ENCODE measurements around the gene BIRC3. TPM values are rescaled to one million over a fixed set of nuclear protein-coding genes. Genes with fewer than 3 reads are reported as not detected.

Gene BIRC3
- total RNA-seq, 3 donors from 2014 or later, result 26.1 to 116 (median 45.4) TPM

DNA sequence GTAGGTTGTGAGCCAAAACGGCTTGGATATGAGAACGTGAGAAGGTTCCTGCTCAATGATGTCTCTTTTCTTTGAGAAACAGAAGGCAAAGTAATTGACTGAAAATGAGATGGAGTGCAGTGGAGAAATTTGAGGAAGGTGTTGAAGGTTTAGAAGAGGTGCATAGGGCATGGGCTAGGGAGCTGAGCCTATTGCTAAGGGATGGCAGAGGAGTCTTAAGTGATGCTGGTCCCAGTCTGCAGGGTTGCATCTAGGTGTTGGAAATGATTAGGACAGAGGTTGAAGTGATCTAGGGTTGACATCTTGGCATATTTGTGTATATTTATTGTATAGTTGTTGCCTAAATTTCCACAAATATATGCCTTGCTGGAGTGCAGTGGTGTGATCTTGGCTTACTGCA is 2.3 kb downstream of the BIRC3 start:
- no peaks in the 10 kb centered on the region for H3K9me3 ChIP-seq
- DNase-seq (no peak), ATAC-seq (no peak)
- H3K36me3 ChIP-seq (ENCODE audit: low read depth), result no peaks in the 10 kb centered on the region
- no peak overlapping the region for H3K4me3 ChIP-seq
- H3K4me1 ChIP-seq (ENCODE audit: low read depth), result peaks cover 4% of the 10 kb centered on the region
- TF ChIP-seq, protein P1, sequence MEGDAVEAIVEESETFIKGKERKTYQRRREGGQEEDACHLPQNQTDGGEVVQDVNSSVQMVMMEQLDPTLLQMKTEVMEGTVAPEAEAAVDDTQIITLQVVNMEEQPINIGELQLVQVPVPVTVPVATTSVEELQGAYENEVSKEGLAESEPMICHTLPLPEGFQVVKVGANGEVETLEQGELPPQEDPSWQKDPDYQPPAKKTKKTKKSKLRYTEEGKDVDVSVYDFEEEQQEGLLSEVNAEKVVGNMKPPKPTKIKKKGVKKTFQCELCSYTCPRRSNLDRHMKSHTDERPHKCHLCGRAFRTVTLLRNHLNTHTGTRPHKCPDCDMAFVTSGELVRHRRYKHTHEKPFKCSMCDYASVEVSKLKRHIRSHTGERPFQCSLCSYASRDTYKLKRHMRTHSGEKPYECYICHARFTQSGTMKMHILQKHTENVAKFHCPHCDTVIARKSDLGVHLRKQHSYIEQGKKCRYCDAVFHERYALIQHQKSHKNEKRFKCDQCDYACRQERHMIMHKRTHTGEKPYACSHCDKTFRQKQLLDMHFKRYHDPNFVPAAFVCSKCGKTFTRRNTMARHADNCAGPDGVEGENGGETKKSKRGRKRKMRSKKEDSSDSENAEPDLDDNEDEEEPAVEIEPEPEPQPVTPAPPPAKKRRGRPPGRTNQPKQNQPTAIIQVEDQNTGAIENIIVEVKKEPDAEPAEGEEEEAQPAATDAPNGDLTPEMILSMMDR (IDR thresholded peaks at IDR 0.05), result no peak
- intact Hi-C loops (cut with DNase I, micrococcal nuclease), result no loop called here

DNA sequence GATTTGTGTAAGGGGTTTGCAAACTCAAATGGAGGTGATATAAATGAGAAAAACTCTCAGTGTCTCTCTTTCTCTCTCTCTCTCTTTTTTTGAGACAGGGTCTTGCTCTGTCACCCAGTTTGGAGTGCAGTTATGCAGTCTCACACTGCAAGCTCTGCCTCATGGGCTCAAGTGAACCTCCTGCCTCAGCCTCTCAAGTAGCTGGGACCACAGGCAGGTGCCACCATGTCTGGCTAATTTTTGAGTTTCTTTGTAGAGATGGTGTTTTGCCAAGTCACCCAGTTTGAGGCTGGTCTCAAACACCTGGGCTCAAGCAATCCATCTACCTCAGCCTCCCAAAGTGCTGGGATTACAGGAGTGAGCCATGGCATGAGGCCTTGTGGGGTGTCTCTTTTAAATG is 2.9 kb downstream of the BIRC3 start:
- TF ChIP-seq, protein P1 (IDR thresholded peaks at IDR 0.05), result no peak
- intact Hi-C loops (cut with DNase I, micrococcal nuclease), result no loop called here
- ATAC-seq (no peak), DNase-seq (no peak)
- no peaks in the 10 kb centered on the region for H3K36me3 ChIP-seq (ENCODE audit: low read depth)
- no peaks in the 10 kb centered on the region for H3K9me3 ChIP-seq
- peaks cover 4% of the 10 kb centered on the region for H3K4me1 ChIP-seq (ENCODE audit: low read depth)
- H3K4me3 ChIP-seq, result no peak overlapping the region

DNA sequence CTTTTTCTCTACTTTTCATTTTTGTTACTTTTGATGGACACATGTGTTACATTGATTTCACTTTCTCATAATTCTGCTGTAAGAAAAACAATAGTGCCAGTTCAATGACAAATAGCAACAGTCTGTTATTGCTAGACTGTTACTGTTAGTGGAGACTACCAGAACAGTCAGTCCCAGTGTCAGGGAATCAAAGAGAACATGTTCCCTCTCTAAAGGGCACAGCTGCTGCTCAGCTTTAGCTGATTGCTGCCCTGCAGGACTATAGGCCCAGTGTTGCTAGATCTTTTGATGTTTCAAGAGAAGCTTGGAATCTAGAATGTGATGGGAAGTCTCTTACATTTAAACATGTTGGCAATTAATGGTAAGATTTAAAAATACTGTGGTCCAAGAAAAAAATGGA is 3.4 kb downstream of the BIRC3 start:
- TF ChIP-seq, protein P1 (IDR thresholded peaks at IDR 0.05), result no peak
- H3K4me3 ChIP-seq, result no peak overlapping the region
- intact Hi-C loops (cut with DNase I, micrococcal nuclease), result no loop called here
- peaks cover 4% of the 10 kb centered on the region for H3K4me1 ChIP-seq (ENCODE audit: low read depth)
- no peaks in the 10 kb centered on the region for H3K9me3 ChIP-seq
- no peak for DNase-seq
- no peak for ATAC-seq
- H3K36me3 ChIP-seq (ENCODE audit: low read depth), result no peaks in the 10 kb centered on the region

DNA sequence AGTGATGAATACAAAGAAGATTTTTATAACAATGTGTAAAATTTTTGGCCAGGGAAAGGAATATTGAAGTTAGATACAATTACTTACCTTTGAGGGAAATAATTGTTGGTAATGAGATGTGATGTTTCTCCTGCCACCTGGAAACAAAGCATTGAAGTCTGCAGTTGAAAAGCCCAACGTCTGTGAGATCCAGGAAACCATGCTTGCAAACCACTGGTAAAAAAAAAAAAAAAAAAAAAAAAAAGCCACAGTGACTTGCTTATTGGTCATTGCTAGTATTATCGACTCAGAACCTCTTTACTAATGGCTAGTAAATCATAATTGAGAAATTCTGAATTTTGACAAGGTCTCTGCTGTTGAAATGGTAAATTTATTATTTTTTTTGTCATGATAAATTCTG is 5.3 kb downstream of the BIRC3 start:
- TF ChIP-seq, protein P1 (IDR thresholded peaks at IDR 0.05), result no peak
- DNase-seq (no peak), ATAC-seq (no peak)
- intact Hi-C loops (cut with DNase I, micrococcal nuclease), result no loop called here
- Histone ChIP-seq H3K4me3 (no peak overlapping the region), H3K4me1 (ENCODE audit: low read depth) (peaks cover 4% of the 10 kb centered on the region), H3K9me3 (no peaks in the 10 kb centered on the region), H3K36me3 (ENCODE audit: low read depth) (no peaks in the 10 kb centered on the region)

DNA sequence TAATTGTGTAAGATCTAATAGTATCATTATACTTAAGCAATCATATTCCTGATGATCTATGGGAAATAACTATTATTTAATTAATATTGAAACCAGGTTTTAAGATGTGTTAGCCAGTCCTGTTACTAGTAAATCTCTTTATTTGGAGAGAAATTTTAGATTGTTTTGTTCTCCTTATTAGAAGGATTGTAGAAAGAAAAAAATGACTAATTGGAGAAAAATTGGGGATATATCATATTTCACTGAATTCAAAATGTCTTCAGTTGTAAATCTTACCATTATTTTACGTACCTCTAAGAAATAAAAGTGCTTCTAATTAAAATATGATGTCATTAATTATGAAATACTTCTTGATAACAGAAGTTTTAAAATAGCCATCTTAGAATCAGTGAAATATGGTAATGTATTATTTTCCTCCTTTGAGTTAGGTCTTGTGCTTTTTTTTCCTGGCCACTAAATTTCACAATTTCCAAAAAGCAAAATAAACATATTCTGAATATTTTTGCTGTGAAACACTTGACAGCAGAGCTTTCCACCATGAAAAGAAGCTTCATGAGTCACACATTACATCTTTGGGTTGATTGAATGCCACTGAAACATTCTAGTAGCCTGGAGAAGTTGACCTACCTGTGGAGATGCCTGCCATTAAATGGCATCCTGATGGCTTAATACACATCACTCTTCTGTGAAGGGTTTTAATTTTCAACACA is 6.4 kb downstream of the BIRC3 start:
- no peaks in the 10 kb centered on the region for H3K36me3 ChIP-seq (ENCODE audit: low read depth)
- ATAC-seq, result no peak
- H3K4me1 ChIP-seq (ENCODE audit: low read depth), result peaks cover 4% of the 10 kb centered on the region
- H3K4me3 ChIP-seq, result no peak overlapping the region
- no peak for DNase-seq
- intact Hi-C loops (cut with DNase I, micrococcal nuclease), result no loop called here
- H3K9me3 ChIP-seq, result no peaks in the 10 kb centered on the region
- TF ChIP-seq, protein P1 (IDR thresholded peaks at IDR 0.05), result no peak

DNA sequence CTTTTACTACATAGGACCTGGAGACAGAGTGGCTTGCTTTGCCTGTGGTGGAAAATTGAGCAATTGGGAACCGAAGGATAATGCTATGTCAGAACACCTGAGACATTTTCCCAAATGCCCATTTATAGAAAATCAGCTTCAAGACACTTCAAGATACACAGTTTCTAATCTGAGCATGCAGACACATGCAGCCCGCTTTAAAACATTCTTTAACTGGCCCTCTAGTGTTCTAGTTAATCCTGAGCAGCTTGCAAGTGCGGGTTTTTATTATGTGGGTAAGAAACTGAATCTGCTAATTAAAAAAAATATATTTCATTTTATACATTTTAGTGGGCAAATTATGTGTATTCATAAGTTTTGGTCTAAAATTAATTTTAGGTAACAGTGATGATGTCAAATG is 7.8 kb downstream of the BIRC3 start:
- H3K4me1 ChIP-seq (ENCODE audit: low read depth), result peaks cover 4% of the 10 kb centered on the region
- no peaks in the 10 kb centered on the region for H3K36me3 ChIP-seq (ENCODE audit: low read depth)
- no peak overlapping the region for H3K4me3 ChIP-seq
- ATAC-seq (no peak), DNase-seq (no peak)
- TF ChIP-seq, protein P1 (IDR thresholded peaks at IDR 0.05), result no peak
- H3K9me3 ChIP-seq, result no peaks in the 10 kb centered on the region
- intact Hi-C loops (cut with DNase I, micrococcal nuclease), result no loop called here

Measured in mucosa of descending colon (tissue), 3 donors.